GM10248 (cell line): ENCODE data around the gene GCFC2.

Experiments used
- CTCF ChIA-PET: fragments of 300-600 bp; sonication (Branson Sonifier 250); formaldehyde crosslinking; extraction: SDS; loops from one replicate; lab custom pipeline; 2021; ENCODE audit warnings: antibody characterized with exemption; lab: Yijun Ruan, JAX
- POLR2A ChIA-PET: fragments of 350-650 bp; sonication (Branson Sonifier 250); formaldehyde crosslinking; extraction: SDS; loops from one replicate; lab custom pipeline; 2020; ENCODE audit warnings: antibody characterized with exemption; lab: Yijun Ruan, JAX
- DNase-seq: peaks from one replicate; pipeline ENCODE4 v3.0.0; 2012; ENCODE audit errors: extremely low spot score
- TF ChIP-seq, protein P1 (sequence below): IDR thresholded peaks from 2 replicates; pipeline ENCODE4 v1.5.1; 2012; ENCODE audit warnings: mild to moderate bottlenecking, low read depth; ENCODE audit errors: extremely low read depth, missing control alignments, control extremely low read depth

Gene GCFC2

DNA sequence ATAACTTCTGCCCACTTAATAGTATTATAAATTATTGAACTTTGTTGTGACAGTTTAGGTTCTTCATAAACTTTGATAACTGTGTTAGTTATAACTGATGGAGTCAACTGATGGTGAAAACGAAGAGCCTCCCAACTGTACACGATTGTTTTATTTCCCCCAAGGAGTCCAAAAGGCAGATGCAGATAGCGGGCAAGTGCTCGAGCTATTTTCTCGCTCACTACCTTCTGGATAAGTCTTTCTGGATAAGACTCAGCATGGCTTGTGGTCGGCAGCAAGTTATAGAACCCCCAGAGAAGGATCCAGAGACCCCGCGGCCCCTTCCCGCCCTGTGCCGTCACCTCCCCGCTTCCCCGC, 517 bp downstream of the GCFC2 start:
- POLR2A ChIA-PET = no interaction called here

DNA sequence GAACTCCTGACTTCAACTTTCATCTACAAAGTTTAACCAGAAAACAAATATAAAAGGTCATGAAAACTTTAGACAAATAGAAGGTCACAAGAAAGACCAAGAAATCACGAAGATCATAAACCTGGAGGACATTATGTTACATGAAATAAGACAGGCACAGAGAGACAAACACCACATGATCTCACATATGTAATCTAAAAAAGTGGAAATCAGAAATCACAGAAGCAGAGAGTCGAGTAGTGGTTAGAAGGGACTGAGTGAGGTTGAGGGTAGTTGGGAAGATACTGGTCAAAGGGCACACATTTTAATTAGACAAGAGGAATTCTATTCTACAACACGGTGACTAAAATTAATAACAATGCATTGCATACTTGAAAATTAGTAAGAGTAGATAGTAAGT, 1.4 kb downstream of the GCFC2 start:
- ChIA-PET POLR2A (no interaction called here), CTCF (interaction anchor here (0.8 to 2.4 kb wide), 6 partner anchors 11 to 63 kb away, joined by 3 to 6 read pairs (median 4); partner anchors contain the start of gene MRPL19)
- no peak for DNase-seq
- TF ChIP-seq, protein P1, sequence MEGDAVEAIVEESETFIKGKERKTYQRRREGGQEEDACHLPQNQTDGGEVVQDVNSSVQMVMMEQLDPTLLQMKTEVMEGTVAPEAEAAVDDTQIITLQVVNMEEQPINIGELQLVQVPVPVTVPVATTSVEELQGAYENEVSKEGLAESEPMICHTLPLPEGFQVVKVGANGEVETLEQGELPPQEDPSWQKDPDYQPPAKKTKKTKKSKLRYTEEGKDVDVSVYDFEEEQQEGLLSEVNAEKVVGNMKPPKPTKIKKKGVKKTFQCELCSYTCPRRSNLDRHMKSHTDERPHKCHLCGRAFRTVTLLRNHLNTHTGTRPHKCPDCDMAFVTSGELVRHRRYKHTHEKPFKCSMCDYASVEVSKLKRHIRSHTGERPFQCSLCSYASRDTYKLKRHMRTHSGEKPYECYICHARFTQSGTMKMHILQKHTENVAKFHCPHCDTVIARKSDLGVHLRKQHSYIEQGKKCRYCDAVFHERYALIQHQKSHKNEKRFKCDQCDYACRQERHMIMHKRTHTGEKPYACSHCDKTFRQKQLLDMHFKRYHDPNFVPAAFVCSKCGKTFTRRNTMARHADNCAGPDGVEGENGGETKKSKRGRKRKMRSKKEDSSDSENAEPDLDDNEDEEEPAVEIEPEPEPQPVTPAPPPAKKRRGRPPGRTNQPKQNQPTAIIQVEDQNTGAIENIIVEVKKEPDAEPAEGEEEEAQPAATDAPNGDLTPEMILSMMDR = no peak

More for the DNA sequence above, 517 bp downstream of the GCFC2 start:
- CTCF ChIA-PET = interaction anchor here (0.8 to 2.4 kb wide), 9 partner anchors 10 to 73 kb away, joined by 3 to 6 read pairs (median 3); partner anchors contain the start of gene MRPL19
- no peak for DNase-seq
- TF ChIP-seq, protein P1 = no peak

GRCh38 chr2:75707901-75708300, 2.8 kb downstream of the GCFC2 start:
- ChIA-PET POLR2A (interaction anchor here (0.6 kb wide), 1 partner anchor 8 kb away, joined by 3 read pairs; no protein-coding TSS in a partner anchor), CTCF (interaction anchor here (1.6 to 1.7 kb wide), 2 partner anchors 12 to 31 kb away, joined by 4 read pairs; no protein-coding TSS in a partner anchor)
- DNase-seq = no peak
- TF ChIP-seq, protein P1 = no peak

GRCh38 chr2:75705921-75706320, 4.8 kb downstream of the GCFC2 start:
- POLR2A ChIA-PET = no interaction called here
- TF ChIP-seq, protein P1 = no peak
- no peak for DNase-seq
- CTCF ChIA-PET = interaction anchor here (1.8 kb wide), 1 partner anchor 29 kb away, joined by 7 read pairs; no protein-coding TSS in a partner anchor

- no peak for DNase-seq
- ChIA-PET POLR2A (no interaction called here), CTCF (interaction anchor here (0.8 kb wide), 1 partner anchor 10 kb away, joined by 3 read pairs; no protein-coding TSS in a partner anchor)
- TF ChIP-seq, protein P1 = no peak
Observed at GRCh38 chr2:75703589-75704287, 7.0 kb downstream of the GCFC2 start.

- CTCF ChIA-PET = interaction anchor here (0.8 to 1.1 kb wide), 3 partner anchors 11 to 16 kb away, joined by 3 to 4 read pairs (median 3); no protein-coding TSS in a partner anchor
- POLR2A ChIA-PET = no interaction called here
- TF ChIP-seq, protein P1 = no peak
- DNase-seq = no peak
Observed at GRCh38 chr2:75702593-75702992, 8.1 kb downstream of the GCFC2 start.
